Germinal center (tissue), 1 donor: ENCODE data around the gene LGALS8.

Experiments used
- DNase-seq: peaks from one replicate; pipeline ENCODE4 v3.0.0; 2012; ENCODE audit warnings: mixed read lengths, low spot score

LGALS8 gene

DNA sequence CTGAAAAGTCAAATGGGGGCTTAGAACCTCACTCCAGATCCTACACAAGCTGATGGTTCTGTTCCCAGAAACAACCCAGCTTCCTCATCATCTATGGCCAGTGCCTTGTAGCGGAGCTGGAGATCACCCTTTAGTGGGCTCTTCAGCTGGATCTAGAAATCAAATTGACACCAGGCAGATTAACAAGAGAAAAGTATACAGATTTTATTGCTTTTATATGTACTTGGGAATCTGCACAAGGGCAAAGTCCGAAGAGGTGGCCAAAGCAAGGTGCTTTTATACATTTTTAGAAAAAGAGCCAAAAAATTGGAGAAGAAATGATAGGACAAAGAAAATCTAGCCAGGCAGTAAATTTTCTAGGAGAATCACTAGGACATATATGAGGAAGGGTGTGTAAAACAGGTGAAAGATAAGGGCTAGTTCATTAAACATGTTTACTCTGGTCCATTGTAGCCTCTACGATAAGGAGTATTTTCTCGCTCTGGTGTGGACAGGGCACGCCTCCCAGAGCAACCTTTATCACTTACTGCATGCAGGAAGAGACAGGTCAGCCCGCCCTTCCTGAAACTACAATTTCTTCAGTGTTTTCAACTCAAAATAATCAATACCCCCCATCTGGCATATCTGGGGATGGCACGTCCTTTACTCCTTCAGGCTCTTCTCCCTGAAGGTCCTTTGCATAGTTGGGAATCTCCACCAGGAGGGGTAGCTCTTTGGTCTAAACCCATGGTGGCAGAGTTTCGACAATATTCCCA is 14.0 kb upstream of the LGALS8 start:
- no peak for DNase-seq

GRCh38 chr1:236511735-236512418 is 11.9 kb upstream of the LGALS8 start:
- DNase-seq: no peak

DNA sequence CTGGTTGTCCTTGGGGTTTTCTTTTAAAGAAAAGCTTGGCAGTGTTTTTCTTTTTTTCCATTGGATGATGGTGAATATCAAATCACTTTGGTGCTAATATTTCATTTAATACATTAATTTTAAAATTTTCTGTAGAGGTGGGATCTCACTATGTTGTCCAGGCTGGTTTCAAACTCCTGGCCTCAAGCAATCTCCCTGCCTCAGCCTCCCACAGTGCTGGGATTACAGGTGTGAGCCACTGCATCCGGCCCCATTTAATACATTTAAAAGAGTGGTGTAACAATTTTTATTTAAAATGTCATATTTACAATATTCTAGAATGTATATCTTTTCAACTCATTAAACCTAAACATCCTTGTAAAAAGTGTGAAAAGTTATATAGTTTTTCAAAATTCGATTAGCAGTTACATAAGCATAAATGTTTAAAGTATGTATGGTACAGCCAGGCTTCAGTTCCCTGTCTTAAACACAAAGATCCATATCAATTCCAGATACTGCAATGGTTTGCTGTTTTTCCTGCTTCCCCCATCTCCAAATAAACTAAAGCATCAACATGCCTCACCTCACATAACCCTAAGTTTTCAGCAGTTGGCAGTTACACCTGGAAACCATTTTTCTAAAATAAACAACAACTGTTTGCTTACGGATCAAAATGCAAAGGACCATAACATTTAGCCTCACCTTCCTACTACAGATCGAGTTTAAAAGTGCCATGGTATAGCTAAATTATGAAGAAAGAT is 8.9 kb upstream of the LGALS8 start:
- no peak for DNase-seq

DNA sequence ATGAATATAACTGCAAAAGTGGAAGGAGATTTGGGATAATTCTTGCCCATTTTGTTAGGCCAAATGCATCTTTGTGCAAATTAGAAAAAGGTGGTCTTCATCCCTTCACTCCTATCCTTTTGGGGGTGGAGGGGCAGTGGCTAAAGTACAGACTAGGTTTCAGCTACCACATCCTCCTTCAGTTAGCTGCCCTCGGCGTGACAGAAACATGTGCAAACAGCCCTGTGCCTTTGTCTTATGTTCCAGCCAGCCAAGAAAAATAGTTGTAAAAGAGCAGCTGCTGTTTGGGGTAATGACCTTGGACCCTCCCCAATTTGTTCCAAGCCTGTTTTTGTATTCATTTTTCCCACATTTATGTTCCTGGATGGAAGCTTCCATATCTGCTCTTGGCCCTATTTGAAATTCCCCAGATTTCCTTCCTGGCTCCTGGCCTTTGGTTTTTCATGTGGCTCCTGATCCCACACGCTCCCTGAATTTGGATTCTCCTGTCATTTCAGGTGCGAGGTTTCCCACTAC is 8.3 kb upstream of the LGALS8 start:
- DNase-seq: no peak

DNA sequence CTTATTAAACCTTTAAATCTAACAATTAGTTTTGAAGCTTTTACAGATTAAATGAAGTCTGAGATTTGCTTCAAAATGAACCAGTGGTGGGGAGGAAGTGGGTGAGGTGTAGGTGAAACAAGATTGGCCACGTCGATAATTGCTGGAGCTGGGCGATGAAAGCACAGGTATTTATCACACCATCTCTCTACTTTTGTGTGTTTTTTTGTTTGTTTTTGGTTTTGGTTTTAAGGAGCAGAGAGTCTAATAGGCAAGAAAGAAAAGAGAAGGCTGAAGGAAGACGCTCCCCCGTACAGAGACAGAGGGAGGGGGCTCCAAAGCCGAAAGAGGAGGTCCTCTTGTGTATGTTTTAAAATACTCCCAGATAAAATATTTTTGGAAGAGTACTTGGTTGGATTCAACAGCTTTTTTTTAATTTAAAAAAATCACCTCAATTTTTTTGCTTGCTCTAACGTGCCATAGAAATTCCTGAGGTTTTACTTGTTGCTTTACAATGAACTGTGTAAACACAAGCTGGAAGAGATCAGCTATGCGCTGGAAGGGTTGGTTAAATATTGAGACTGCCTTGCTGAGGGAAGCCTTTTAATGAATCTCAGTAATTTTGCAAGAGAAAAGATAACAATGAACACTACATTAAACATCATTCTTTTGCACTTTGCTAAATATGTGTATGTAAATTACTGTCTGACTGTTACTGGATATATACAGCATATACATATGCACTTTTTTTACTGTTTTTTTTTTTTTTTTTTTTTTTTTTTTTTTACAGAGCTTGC is 6.7 kb upstream of the LGALS8 start:
- DNase-seq: no peak

GRCh38 chr1:236518322-236518721 is 5.5 kb upstream of the LGALS8 start:
- DNase-seq: no peak

DNA sequence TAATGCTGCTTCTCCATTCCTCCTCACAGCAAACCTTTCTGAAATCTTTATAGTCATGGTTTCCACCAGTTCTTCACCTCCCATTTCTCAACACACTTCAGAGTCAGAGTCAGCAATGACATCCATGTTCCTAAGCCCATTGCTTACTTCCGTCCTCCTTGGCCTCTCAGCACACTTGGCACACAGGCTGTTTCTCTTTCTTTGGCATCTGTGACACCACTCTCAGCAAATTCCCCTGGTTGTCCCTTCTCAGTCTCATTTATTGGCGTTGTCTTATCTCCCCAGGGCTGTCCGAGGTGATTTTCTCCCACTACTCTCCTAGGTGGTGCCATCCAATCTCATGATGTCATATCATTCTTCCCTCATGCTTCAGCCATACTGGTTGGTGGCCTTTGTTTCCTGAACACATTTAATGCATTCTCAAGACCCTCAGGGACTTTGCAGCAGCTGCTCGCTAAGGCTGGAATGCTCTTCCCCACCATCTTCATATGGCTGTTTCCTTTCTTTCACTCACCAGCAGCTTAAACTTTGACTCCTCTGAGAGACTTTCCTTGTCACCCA is 3.3 kb upstream of the LGALS8 start:
- DNase-seq: no peak

DNA sequence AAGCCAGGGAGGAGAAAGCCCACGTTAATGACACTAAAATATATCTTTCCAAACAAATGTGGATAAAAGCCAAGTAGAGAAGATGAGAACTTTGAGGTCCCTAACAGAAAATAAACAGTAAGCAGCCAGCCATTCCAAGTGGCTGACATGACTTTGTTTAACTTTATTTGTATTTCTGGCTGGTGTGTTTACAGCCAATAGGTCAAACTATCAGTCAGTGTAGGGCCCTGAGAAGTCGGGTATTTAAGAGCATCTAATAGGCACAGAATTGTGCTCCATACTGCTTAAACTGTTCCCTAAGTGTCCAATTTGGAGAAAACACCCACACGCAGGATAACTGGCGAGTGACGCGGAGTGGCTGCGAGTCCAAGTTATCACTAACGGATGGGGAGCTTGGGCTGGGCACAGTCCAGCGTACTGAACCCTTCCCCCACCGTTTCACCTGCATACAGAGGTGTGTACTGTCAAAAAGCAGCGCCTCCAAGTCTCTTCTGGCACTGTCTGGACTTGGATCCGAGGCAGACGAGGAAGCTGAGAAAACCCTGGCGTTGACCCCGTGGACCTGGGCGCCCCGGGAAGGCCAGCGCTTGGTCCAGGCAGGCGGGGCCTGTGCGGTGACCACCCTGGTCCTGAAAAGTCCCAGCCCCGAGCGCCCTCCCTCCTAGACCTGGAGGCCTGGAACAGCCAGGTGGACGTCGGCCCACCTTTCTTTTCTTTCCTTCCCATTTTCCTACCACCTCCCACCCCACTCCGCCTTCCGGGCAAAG is 662 bp upstream of the LGALS8 start:
- DNase-seq: no peak

- DNase-seq: peak; percentile 79
Observed at GRCh38 chr1:236524142-236524894, 536 bp downstream of the LGALS8 start.

DNA sequence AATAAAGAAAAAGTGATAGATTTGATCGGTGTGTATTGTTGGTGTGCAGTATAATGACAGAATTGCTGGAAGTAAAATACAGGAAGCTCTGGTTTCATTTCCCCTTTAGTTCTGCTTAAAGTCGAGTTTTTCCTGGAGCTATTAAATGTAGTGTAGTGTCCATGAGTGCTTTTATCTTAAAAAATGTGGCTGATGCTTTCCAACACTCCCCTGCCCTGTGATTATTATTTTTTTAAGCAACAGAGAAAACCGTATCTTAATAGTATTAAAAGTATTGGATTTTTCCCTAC is 1.1 kb downstream of the LGALS8 start:
- no peak for DNase-seq

- no peak for DNase-seq
Observed at GRCh38 chr1:236526079-236526478, 2.3 kb downstream of the LGALS8 start.

GRCh38 chr1:236530286-236530685 is 6.5 kb downstream of the LGALS8 start:
- no peak for DNase-seq

DNA sequence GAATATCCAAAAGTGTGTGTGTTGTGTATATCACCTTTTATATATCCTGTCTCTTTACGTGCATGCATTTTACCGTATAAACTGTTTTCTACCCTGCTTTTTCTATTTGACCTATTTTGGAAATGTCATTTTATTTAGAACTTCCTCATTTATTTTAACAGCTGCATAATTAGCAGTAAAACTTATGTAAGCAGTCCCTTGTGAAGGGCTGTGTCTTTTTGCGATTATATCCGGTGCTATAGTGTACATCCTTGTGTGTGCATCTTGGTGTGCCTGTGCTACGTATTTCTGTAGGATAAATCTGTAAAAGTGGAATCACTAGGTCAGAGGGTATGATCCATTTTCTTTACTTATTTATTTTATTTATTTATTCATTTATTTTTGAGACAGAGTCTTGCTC is 7.2 kb downstream of the LGALS8 start:
- peak; percentile 50 for DNase-seq

GRCh38 chr1:236532850-236533249 is 9.1 kb downstream of the LGALS8 start:
- DNase-seq: no peak

DNA sequence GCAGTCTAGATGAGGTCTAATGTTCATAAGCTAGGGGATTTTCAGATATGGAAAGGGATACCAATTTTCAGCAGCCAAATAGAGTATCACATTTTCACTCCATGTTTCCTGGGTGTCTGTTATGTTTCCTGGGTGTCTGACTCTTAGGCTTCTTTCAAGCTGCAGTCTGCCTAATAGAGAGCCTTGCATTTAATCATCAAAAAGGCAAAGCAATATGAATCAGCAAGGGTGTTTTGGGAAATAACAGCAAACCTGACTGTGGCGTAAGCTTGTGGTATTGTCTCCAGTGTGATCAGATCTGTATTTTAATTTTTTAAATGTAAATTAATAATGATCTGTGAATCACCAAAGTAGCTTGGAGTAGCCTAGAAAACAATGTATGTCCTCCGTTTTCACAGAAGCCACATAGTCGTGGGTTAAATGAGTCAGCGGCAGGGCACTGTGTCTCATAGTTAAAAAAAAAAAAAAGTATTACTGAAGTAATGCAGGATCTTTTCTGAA is 10.4 kb downstream of the LGALS8 start:
- no peak for DNase-seq

DNA sequence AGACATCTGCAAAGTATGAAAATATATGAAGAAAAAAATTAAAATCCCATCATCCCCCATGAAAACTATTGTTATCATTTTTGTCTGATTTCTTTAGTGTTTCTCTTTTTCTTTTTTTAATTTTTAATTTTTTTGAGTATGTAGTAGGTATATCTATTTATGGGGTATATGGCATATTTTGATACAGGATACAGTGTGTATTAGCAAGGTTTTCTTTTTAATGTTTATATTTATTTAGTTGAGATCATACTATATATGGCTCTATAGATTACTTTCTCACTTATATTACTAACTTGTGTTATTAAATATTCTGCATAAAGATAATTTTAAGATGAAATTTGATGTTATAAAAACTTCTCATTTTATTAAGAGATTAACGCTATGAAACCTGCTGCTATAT is 11.4 kb downstream of the LGALS8 start:
- DNase-seq: no peak

- no peak for DNase-seq
Observed at GRCh38 chr1:236535662-236536161, 11.9 kb downstream of the LGALS8 start.

GRCh38 chr1:236536540-236536939 is 12.8 kb downstream of the LGALS8 start:
- no peak for DNase-seq

DNA sequence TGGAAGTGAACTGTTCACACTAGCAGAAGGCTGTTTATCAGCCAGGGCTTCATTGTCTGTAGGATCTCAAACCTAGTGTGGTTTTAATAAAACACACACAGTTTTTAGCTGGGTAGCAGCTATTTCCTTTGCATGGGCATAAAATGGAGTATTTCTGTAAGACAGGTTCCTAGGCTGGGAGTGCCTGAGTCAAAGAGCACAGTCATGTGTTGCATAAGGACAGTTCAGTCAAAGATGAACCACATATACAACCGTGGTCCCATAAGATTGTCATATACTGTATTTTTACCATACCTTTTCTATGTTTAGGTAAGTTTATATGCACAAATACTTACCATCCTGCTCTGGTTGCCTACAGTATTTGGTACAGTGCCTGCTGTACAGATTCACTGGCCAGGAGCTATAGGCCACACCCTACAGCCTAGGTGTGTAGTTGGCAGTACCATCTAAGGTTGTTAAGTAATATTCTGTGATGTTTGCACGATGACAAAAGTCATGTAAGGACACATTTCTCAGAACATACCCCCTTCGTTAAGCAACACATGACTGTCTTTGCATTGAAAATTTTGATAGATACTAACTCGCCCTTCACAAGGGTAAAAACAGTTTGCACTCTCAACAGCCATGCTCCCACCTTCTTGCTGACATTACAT is 17.2 kb downstream of the LGALS8 start:
- no peak for DNase-seq

GRCh38 chr1:236541710-236542109 is 17.9 kb downstream of the LGALS8 start:
- DNase-seq: no peak
